GM18505 (cell line): Measurements from ENCODE around the gene GPR15LG.

ENCODE experiments used
- ATAC-seq: cut with Tn5 transposase; IDR thresholded peaks from one replicate; pipeline ENCODE4 v1.9.1; 2021; ENCODE audit not compliant: unreplicated experiment
- POLR2A ChIP-seq: IDR thresholded peaks from 4 replicates; pipeline ENCODE4 v1.6.1; 2011; ENCODE audit warnings: borderline replicate concordance; ENCODE audit not compliant: insufficient read depth, insufficient read length; ENCODE audit errors: extremely low read depth

Gene GPR15LG

DNA sequence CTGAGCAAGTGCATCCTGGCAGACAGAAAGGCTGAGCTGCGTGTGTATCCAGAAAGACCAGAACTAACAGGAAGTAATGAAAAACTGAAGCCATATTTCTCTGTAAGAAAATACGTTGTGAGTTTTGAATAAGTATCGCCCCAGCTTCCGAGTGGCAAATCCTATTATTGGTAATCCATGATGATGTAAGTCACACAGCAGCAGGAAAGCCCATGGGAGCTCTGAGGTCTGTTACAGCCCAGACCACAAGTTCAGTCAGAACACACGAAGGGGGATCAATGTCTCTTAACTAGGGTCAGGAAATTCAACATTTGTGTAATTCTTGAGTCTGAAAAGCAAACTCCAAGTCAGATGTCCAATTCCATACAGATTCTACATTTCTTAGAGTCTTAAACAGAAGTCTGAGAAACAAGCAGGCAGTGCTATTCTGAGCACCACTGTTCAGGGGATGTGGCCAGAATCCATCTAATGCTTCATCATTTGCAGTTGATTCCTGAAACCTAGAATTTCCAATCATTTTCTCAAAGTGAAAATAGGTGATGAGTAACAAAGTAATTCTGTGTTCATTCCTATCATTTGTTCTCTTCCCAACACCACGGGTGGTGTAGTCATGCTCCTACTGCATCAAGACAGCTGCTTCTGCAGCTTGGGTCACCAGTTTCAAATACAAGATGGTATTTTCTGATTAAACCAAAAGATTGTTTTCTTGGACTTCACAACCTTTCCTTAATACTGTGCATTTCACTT is 52.0 kb downstream of the GPR15LG start, which contains the start of gene LRIT2:
LRIT2 (minus strand) TSS at position 118 of the 747 bp plus-strand sequence; CDS start at position 94, 24 bp downstream.
- TF ChIP-seq POLR2A = no peak
- ATAC-seq = no peak

DNA sequence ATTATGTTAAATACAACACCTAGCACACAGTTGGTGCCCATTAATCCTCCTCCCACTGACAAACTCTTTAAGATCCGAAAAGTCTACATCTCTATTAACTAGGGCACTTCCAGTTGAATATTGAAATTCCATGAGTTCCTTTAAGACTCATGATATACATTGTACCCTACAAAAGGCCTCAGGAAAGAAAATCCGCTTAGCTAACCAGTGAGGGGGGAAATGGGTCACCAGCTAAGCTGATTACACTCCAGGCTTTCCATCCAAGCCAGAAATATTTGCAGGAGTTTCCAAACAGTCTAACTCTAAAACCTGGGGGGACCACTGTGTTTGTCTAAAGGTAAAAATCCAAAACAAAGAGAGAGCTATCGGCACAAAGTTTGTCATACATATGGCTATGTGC is 53.0 kb downstream of the GPR15LG start:
- no peak for TF ChIP-seq POLR2A
- no peak for ATAC-seq

DNA sequence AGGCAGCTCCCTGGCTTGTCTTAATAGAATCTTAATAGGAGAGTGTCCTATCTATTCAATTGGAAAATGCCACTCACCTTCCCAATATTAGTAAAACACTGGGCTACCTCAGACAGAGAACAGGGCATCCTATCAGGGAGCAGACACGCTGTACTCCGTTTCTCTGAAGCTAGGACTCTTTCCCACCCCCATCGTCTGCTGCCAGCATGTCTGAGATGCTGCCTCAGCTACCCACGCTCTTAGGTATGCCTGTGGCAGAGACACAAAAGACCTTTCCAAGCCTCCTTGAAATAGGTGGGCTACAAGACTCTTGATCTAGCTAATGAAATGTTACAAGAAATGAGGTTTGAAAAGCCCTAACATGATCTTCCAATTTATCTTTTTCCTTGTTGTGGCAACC is 54.2 kb downstream of the GPR15LG start:
- no peak for TF ChIP-seq POLR2A
- no peak for ATAC-seq

DNA sequence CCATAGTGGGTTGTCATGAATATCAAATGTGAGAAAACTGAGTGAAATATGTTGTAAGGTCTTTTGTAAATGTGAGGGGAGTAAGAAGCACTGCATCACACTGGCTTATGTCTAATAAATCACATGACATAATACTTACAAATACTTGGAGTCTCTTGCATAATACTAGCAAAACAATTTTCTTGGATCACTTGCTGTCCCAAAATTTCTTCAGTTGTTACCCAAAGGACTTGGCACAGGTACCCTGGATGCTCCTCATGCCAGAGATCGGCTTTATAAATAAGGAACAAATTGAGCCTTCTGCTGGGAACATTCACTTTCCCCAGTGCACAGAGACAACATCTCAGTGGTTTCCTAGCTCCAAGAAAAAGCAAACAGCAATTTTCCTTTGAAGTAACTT is 56.8 kb downstream of the GPR15LG start:
- no peak for TF ChIP-seq POLR2A
- no peak for ATAC-seq

DNA sequence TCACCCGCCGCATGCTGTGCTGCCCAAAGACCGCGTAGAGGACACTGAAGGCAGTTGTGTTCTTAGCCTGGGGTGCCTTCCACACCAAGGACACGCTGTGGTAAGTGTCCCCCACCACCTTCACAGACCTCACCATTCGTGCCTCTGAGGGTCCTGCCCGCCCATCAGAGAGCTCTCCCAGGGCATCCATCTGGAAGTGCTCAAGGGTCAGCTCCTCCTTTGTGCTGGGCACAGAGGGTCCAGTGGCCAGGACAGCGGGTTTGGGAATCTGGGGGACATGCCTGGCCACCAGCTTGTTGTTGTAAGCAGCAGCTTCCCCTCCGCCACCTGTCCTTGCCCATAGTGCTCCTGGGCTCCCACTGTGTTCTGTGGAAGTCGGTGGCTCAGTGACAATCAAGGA is 58.8 kb downstream of the GPR15LG start:
- no peak for TF ChIP-seq POLR2A
- ATAC-seq = no peak

DNA sequence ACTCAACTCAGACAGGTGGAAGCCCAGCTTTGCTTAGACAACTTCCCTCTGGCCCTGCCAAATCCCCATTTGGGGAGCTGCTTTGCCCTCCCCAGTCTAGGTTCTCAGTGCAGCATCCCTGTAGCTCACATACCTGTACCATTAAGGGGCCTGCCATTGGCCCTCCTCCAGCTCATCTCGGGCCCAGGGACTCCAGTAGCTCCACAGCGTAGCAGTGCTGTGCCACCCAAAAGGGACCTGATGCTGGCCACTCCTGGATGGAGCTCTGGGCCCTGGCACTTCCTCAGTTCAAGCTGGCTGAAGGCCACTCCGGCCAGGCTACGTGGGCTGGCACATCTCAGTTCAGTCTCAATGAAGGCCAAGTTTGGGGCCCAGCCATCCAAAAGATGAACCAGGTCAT is 60.3 kb downstream of the GPR15LG start:
- no peak for ATAC-seq

DNA sequence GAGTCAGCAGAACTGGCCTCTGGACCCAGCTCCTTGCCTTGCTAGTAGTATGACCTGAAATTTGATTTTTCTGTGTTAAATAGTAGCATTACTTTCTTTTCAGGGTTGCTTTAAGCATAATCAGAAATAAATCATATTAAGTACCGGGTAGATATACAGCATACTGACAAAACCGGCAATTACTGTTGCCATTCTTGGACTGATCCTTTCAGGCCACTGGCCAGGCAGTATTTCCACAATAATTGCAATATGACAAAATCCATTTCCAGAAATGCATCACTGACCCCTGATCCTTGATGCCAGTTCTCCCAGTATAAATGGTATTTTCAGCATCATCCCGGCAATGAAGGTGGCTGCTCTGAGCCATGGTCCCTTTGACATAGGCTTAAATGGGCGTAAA is 60.9 kb downstream of the GPR15LG start:
- no peak for ATAC-seq
- no peak for TF ChIP-seq POLR2A

More for the DNA sequence above, 60.3 kb downstream of the GPR15LG start:
- TF ChIP-seq POLR2A = no peak
